ENCODE measurements around the gene CDK8. TPM values are rescaled to one million over a fixed set of nuclear protein-coding genes. Genes with fewer than 3 reads are reported as not detected.
A peak's percentile ranks its signal among the peaks of the same experiment; 100 is the strongest.
"Not testable (repeated sequence)": the region's sequence is repeated elsewhere in the genome, so short reads cannot be mapped to it uniquely, and the experiment has no call there.

The CDK8 gene
- total RNA-seq, 1 experiment from 2014 or later: 14.5 TPM

GRCh38 chr13:26249551-26249950 is 4.4 kb upstream of the CDK8 start:
- Histone ChIP-seq H3K27ac (ENCODE audit: low read length) (no peak overlapping the region), H3K27me3 (ENCODE audit: low read length) (peaks cover 13% of the 10 kb centered on the region), H3K9ac (ENCODE audit: low read length) (no peak overlapping the region), H3K9me2 (replicated peaks; ENCODE audit: low read length) (no peaks in the 10 kb centered on the region), H3K4me1 (ENCODE audit: insufficient read depth, low read length) (peaks cover 6% of the 10 kb centered on the region), H3K79me2 (ENCODE audit: low read length) (peaks cover 5% of the 10 kb centered on the region), H3K36me3 (ENCODE audit: low read depth, low read length) (no peaks in the 10 kb centered on the region), H4K20me1 (ENCODE audit: low read length) (no peaks in the 10 kb centered on the region), H3F3A (ENCODE audit: low read length, unreplicated experiment) (no peaks in the 10 kb centered on the region), H3K9me3 (ENCODE audit: low read length) (no peaks in the 10 kb centered on the region), H3K4me2 (ENCODE audit: low read length) (no peak overlapping the region), H3K4me3 (ENCODE audit: low read length) (no peak overlapping the region), H2AFZ (ENCODE audit: low read length) (no peak overlapping the region)
- ChIA-PET POLR2A (ENCODE audit: unreplicated experiment) (no interaction called here), CTCF (no interaction called here)
- intact Hi-C loops (cut with micrococcal nuclease): no loop called here
- DNase-seq (no peak), ATAC-seq (no peak)
- TF ChIP-seq CTCF (conservative IDR thresholded peaks at IDR 0.05; ENCODE audit: low read depth, low read length) (no peak), EZH2 (IDR thresholded peaks at IDR 0.05; ENCODE audit: low read length, unreplicated experiment) (no peak), EZH2phosphoT487 (IDR thresholded peaks at IDR 0.05; ENCODE audit: borderline replicate concordance, low read length) (no peak)
- no TSS peak for BruUV-seq (replicated peaks)

- H3K9ac ChIP-seq (ENCODE audit: low read length); H3F3A ChIP-seq (ENCODE audit: low read length, unreplicated experiment); DNase-seq; H4K20me1 ChIP-seq (ENCODE audit: low read length); H3K36me3 ChIP-seq (ENCODE audit: low read depth, low read length); ATAC-seq; BruUV-seq (replicated peaks); H3K4me3 ChIP-seq (ENCODE audit: low read length); H3K9me3 ChIP-seq (ENCODE audit: low read length); H3K9me2 ChIP-seq (replicated peaks; ENCODE audit: low read length); H3K4me2 ChIP-seq (ENCODE audit: low read length); H2AFZ ChIP-seq (ENCODE audit: low read length); POLR2A ChIA-PET (ENCODE audit: unreplicated experiment); H3K27ac ChIP-seq (ENCODE audit: low read length); CTCF ChIA-PET: not testable (repeated sequence)
- Histone ChIP-seq H3K27me3 (ENCODE audit: low read length) (peaks cover 13% of the 10 kb centered on the region), H3K4me1 (ENCODE audit: insufficient read depth, low read length) (peaks cover 13% of the 10 kb centered on the region), H3K79me2 (ENCODE audit: low read length) (peaks cover 30% of the 10 kb centered on the region)
- intact Hi-C loops (cut with micrococcal nuclease): loop anchor here (10.0 kb wide), 1 partner anchor 53 kb away; no protein-coding TSS in a partner anchor
These were observed 1.9 kb upstream of the CDK8 start for GRCh38 chr13:26252006-26252405.

GRCh38 chr13:26253262-26253786 is 605 bp upstream of the CDK8 start:
- Histone ChIP-seq H3K27ac (ENCODE audit: low read length) (no peak overlapping the region), H3K4me3 (ENCODE audit: low read length) (peak overlapping the region; percentile 93), H3K9ac (ENCODE audit: low read length) (peak overlapping the region; percentile 72), H2AFZ (ENCODE audit: low read length) (peak overlapping the region; percentile 100), H3K9me3 (ENCODE audit: low read length) (no peaks in the 10 kb centered on the region), H3F3A (ENCODE audit: low read length, unreplicated experiment) (no peaks in the 10 kb centered on the region), H4K20me1 (ENCODE audit: low read length) (peaks cover 16% of the 10 kb centered on the region), H3K4me2 (ENCODE audit: low read length) (peak overlapping the region; percentile 85), H3K36me3 (ENCODE audit: low read depth, low read length) (no peaks in the 10 kb centered on the region), H3K4me1 (ENCODE audit: insufficient read depth, low read length) (peaks cover 15% of the 10 kb centered on the region), H3K27me3 (ENCODE audit: low read length) (peaks cover 10% of the 10 kb centered on the region), H3K9me2 (replicated peaks; ENCODE audit: low read length) (no peaks in the 10 kb centered on the region), H3K79me2 (ENCODE audit: low read length) (peaks cover 43% of the 10 kb centered on the region)
- intact Hi-C loops (cut with micrococcal nuclease): loop anchor here (1.0 to 10.0 kb wide), 2 partner anchors 32 to 51 kb away; no protein-coding TSS in a partner anchor
- ChIA-PET CTCF (interaction anchor here (1.1 kb wide), 1 partner anchor 243 kb away, joined by 4 read pairs; no protein-coding TSS in a partner anchor), POLR2A (ENCODE audit: unreplicated experiment) (no interaction called here)
- DNase-seq: no peak
- no TSS peak for BruUV-seq (replicated peaks)
- no peak for TF ChIP-seq EZH2phosphoT487 (IDR thresholded peaks at IDR 0.05; ENCODE audit: borderline replicate concordance, low read length)
- TF ChIP-seq EZH2 (IDR thresholded peaks at IDR 0.05; ENCODE audit: low read length, unreplicated experiment): no peak
- TF ChIP-seq CTCF (conservative IDR thresholded peaks at IDR 0.05; ENCODE audit: low read depth, low read length): no peak
- 0 out of 2 replicates have a peak, but pooled peaks have one; percentile 9 for ATAC-seq

All from PC-3 (cell line).